Adipose tissue (tissue), 3 donors: ENCODE results near the gene ZNF841. TPM values are rescaled to one million over a fixed set of nuclear protein-coding genes. Genes with fewer than 3 reads are reported as not detected.

Experiments
- polyA plus RNA-seq, 3 donors: library from polyadenylated mRNA; stranded (reverse); fragments of 200-250 nt; gene quantifications; one replicate each; pipeline ENCODE4 v1.2.3, GENCODE V29; 2013
- donor health status: healthy with polysubstance abuse.
- donor health status: Bipolar disorder and iron deficiency.
- donor health status: healthy.

The ZNF841 gene
- polyA plus RNA-seq, 3 donors, result 5.1 to 5.9 (median 5.8) TPM

Other genes starting within 250 kb of the ZNF841 start
- gene ZNF577, start 207.8 kb downstream of the ZNF841 start, polyA plus RNA-seq, result 10 to 100 TPM in 1 of 3 donors, 1 to 10 TPM in 2; 6.7 to 11.2 (median 6.8) TPM
- gene ZNF649, start 190.7 kb downstream of the ZNF841 start, polyA plus RNA-seq, result 1 to 10 TPM; 2.8 to 7.0 (median 3.1) TPM
- gene ZNF613, start 168.3 kb downstream of the ZNF841 start, polyA plus RNA-seq, result 1 to 10 TPM in 2 of 3 donors, under 1 TPM in 1; 0.56 to 3.4 (median 1.6) TPM
- 1 to 10 TPM; 3.9 to 5.6 (median 5.4) TPM for gene ZNF350, start 108.9 kb downstream of the ZNF841 start, polyA plus RNA-seq
- 1 to 10 TPM; 2.5 to 4.2 (median 2.7) TPM for gene ZNF615, start 87.6 kb downstream of the ZNF841 start, polyA plus RNA-seq
- 1 to 10 TPM; 1.8 to 4.3 (median 3.1) TPM for gene ZNF614, start 67.4 kb downstream of the ZNF841 start, polyA plus RNA-seq
- gene ZNF432, start 46.9 kb downstream of the ZNF841 start, polyA plus RNA-seq, result 1 to 10 TPM; 3.1 to 4.3 (median 3.3) TPM
- 1 to 10 TPM; 2.1 to 3.2 (median 2.2) TPM for gene ZNF616, start 44.2 kb upstream of the ZNF841 start, polyA plus RNA-seq
- 1 to 10 TPM; 2.2 to 5.4 (median 4.0) TPM for gene ZNF836, start 75.9 kb upstream of the ZNF841 start, polyA plus RNA-seq
- 100 to 1,000 TPM in 1 of 3 donors, 10 to 100 TPM in 2; 58.2 to 106 (median 88.5) TPM for gene PPP2R1A, start 94.3 kb upstream of the ZNF841 start, polyA plus RNA-seq
- 1 to 10 TPM; 2.0 to 3.8 (median 2.7) TPM for gene ZNF766, start 173.8 kb upstream of the ZNF841 start, polyA plus RNA-seq
- 1 to 10 TPM; 2.5 to 3.4 (median 2.8) TPM for gene ZNF480, start 201.4 kb upstream of the ZNF841 start, polyA plus RNA-seq
- 1 to 10 TPM in 1 of 3 donors, under 1 TPM in 2; 0.39 to 1.0 (median 0.93) TPM for gene ZNF610, start 240.5 kb upstream of the ZNF841 start, polyA plus RNA-seq